Measurements from ENCODE around the gene MIDN.

GRCh38 chr19:1232652-1233072, 15.7 kb upstream of the MIDN start:
- TF ChIP-seq POLR2A (IDR thresholded peaks at IDR 0.05): no peak
- no peak for TF ChIP-seq CTCF (IDR thresholded peaks at IDR 0.05)
- TF ChIP-seq EP300 (IDR thresholded peaks at IDR 0.05): no peak
